GM19238 (cell line): ENCODE results near the gene KCNC1.

Experiments
- DNase-seq: peaks from one replicate; pipeline ENCODE4 v3.0.0; 2011; ENCODE audit warnings: low spot score; ENCODE audit not compliant: insufficient read length

The KCNC1 gene

GRCh38 chr11:17752144-17752543, 17.6 kb downstream of the KCNC1 start:
- no peak for DNase-seq

GRCh38 chr11:17753153-17753552, 18.6 kb downstream of the KCNC1 start:
- no peak for DNase-seq

GRCh38 chr11:17753641-17754040, 19.1 kb downstream of the KCNC1 start:
- DNase-seq: no peak

DNA sequence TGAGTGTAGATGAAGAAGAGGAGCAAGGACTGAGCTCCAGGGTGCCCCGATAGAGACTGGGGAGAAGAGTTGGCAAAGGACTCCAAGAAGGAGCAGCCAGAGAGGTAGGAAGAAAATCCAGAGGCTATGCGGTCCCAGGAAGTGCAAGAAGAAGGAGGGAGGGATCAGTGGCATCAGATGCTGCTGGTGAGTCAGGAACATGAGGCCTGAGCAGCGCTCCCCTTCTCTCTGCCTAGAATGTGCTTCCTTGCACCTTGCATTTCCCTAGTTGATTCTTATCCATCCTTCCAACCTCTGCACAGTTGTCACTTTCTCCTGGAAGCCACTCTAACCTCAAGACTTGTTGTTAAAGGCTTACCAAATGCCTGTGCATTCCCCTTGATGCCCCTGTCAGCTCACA, 21.3 kb downstream of the KCNC1 start:
- DNase-seq: no peak

- DNase-seq: peak; percentile 66
Observed at GRCh38 chr11:17760102-17761029, 25.8 kb downstream of the KCNC1 start.

DNA sequence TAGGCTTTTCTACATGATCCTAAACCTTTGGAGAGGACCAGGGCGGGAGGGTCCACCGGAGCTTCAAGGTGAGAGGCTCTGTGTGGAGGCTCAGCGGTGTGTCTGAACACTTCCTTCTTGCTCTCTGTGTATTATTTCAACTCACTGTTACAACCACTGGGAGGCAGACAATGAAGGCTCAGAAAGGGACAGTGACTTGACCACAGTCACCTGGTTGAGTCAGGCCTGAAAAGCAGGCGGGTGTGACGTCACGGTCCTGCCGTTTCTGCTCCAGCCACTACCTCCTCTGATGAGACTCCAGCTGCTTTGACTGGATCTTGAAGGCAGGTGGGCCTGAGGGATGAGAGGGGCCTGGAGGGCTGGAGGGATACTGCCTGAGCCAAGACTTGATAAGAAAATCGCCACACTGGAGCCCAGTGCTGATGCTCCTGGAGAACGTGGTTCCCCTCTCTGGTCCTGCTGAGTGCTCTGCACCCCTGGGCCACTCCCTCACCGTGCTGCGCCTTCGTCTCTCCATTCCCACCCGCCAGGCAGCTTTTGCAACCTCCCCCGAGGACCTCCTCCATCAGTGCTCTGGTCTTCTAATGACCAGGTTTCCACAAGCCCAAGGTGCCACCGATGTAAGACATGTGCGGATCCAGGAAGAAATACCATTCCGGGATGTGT, 27.9 kb downstream of the KCNC1 start:
- peak; percentile 37 for DNase-seq

DNA sequence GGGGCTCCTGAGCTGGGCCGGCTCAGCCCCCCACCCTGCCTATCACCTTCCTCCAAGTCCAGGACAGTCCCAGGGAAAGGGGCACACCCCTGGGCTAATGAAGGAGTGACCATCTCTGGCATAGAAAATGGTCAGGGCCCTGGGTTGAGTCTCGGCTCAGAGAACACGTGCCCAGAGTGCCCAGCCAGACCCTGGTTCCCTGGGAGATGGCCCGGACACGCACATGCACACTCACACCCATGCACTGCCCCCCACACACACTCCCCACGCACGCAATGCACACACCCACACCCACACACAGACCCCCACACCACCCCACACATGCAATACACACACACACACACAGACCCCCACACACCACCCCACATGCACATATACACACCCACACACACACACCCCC, 28.7 kb downstream of the KCNC1 start:
- DNase-seq: no peak

- DNase-seq: no peak
Observed at GRCh38 chr11:17763703-17764102, 29.1 kb downstream of the KCNC1 start.

DNA sequence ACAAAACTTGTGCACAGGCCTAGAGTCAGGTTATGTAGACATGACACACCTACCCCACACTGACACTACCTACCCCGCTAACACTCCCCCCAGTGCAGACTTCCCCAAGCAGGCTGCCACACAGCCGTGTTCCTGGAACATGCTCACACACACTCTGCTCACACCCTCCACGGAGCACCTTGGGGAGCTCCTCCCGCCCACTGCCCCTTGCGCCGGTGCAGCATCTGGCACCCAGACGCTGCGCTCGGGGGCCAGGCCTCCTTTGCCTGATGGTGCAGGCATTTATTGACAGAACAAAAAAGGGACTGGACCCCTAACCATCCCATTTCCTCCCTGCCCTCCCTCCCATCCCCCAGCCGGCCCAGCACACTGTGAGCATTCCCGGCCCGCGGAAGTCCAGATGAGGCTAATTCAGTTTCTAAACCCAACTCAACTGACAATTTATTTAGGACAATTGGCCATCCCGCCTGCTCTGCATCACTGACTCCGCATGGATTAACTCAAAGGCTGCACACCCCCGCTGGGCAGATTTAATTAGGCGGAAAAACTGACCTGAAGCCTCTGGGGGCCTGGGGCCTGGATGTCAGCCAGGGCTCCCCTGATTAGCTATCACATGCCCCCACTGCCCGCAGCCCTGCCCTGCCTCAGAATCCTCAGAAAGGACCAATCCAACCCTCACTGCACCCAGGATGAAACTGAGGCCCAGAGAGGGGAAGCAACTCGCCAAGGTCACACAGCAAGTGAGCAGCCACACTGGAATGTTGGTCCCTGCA, 30.1 kb downstream of the KCNC1 start:
- no peak for DNase-seq

DNA sequence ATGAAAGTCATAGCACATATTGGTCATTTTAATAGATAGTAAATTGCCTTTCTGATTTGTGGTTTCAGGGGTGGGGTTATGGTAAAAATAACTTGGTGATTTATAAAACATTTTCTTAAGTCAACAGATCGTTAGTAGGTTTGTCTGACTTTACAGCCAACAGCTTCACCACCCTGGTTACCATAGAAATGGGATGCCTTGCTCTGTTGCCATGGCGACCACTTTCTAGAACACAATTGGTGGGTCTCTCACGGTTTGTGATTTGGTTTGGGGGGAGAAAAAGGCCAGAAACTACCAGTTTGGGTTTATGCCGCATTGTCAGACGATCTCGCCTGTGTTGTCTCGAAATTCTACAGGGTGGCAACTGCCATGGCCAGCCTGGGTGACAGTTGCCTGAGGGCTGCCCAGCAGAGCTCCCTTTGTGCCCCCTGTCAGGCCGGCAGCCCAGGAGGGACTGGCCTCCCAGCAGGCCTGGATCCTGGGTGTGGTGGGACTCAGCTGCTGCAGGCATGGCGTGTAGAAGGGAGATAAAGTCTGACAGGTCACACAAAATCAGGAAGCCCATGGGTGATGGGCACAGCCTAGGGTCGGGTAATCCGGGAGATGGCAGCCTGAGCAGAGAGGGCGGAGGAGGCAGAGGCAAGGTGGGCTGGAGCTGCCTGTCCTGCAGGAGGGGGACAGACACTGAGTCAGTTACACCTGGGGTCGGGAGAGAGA, 30.9 kb downstream of the KCNC1 start:
- no peak for DNase-seq

DNA sequence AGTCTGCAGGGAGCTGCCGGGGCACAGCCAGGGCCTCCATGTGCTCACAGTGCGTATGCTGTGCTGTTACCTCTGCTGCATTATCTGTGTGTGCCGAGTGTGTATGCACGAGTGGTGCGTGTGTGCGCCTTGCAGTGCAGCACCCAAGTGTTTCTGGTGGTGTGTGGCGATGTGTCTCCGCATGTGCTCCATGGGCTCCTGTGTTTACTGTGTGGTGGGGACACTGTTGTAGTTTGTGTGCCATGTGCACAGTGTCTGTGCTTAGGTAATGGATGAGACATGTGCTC, 31.4 kb downstream of the KCNC1 start:
- DNase-seq: no peak

DNA sequence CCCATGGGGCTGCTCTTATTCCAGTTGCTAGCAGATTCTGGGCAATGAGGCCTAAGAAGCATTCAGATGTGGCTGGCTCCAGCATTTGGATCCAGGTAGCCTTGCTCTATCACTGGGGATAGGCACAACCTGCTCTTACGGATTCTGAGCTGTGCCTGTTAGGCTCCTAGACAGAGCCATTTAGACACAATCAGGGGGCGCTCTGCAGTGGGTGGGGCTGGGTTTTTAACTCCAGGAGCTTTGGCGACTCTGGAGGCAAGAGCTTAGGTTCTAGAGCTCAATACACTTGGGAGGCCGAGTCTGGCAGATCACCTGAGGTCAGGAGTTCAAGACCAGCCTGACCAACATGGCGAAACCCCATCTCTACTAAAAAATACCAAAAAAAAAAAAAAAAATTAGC, 32.0 kb downstream of the KCNC1 start:
- no peak for DNase-seq

DNA sequence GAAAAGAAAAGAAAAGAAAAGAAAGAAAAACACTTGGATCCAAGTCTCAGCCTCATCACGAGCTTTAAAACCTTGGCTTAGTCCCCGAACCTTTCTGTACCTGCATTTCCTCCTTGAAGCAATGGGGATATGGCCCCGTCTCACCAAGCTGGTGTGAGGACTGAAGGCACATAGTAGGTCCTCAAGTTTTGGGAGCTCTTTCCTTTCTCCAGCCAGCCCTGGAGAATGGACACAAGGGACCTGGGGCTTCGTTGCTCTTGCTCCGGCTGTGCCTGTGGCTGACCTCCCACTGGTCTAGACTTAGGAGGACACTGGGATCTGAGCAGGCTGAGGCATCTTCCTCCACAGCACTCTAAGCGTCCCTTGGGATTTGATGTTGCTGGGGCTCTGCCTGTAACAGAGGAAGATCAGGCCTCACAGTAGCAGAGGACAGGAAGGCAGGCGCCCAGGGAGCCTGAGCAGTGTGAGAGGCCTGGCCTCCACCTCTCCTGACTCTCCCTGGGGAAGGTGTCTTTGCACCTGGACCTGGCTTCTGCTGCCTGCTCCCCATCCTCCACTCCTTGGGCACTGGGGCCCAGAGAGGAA, 32.8 kb downstream of the KCNC1 start:
- DNase-seq: no peak

GRCh38 chr11:17767914-17768313, 33.3 kb downstream of the KCNC1 start:
- DNase-seq: no peak

- no peak for DNase-seq
Observed at GRCh38 chr11:17768547-17768946, 34.0 kb downstream of the KCNC1 start.

DNA sequence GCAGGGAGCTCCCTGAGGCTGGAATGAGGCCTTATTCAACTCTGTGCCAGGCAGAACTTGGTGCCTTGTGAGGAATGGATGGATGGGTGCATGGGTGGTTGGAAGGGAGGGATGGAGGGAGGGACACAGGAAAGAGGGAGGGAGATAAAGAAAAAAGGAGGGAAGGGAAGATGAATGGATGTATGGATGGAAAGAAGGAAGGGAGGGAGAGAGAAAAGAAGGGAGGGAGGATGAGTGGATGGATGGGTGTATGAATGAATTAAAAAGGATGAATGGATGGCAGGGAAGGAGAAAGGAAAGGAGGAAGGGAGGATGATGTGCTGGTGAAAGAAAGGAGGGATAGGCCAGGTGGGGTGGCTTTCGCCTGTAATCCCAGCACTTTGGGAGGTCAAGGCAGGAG, 34.6 kb downstream of the KCNC1 start:
- no peak for DNase-seq

DNA sequence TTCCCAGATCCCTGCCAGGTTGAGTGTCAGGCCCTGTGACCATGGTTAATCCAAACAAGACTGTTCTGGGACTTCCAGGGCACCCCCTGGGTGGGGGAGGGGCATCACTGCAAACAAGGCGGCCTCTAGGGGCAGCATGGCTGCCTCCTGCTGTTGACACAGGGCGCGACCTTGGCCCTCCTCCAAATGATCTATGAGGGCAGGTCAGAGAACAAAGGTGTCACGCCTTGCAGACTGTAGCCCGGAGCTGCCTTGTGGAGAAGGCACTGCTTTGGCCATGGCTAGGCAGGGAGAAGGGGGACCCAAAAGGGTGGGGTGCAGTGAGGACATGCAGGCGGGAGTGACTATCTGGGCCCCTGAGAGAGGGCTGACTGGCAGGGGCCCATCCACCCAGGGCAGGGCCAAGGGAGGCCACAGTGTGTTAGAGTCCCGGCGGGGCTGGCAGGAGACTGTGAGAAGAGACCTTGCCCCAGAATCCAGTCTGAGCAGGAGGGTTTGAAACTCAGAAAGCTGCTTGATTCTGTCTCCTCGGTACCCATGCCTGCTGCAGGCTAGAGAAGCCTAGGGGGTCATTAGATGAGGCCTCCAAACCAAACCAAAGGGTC, 35.6 kb downstream of the KCNC1 start:
- DNase-seq: no peak

DNA sequence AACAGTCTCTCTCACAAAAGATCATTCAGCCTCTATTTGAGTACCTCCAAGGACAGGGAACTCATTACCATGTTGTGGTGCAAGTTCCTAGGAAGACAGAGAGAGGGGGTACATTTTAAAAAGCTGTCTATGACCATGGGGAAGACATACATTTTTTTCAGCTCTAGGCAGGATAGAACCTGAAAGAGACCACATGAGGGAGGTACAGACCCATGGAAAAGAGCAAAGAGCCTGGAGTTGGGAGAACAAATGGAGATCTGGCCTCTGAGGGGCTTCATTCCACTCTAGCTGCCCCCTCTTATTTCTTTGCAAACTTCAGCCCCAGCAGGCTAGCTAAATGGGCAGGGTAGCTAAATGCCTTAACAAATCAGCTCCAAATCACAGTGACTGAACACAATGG, 36.3 kb downstream of the KCNC1 start:
- DNase-seq: no peak

DNA sequence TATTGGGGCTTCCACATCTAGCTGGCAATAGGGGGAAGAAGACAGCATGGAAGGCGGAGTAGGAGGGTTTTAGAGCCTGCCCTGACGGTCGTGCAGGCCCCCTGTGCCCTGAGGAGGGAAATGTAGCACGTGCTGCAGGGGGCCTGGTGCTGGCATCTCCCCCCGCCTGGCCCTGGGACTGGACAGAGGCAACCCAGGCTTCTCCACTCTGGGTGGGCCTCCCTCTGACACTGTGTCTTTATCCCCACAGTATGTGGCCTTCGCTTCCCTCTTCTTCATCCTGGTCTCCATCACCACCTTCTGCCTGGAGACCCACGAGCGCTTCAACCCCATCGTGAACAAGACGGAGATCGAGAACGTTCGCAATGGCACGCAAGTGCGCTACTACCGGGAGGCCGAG, 36.8 kb downstream of the KCNC1 start:
- no peak for DNase-seq

DNA sequence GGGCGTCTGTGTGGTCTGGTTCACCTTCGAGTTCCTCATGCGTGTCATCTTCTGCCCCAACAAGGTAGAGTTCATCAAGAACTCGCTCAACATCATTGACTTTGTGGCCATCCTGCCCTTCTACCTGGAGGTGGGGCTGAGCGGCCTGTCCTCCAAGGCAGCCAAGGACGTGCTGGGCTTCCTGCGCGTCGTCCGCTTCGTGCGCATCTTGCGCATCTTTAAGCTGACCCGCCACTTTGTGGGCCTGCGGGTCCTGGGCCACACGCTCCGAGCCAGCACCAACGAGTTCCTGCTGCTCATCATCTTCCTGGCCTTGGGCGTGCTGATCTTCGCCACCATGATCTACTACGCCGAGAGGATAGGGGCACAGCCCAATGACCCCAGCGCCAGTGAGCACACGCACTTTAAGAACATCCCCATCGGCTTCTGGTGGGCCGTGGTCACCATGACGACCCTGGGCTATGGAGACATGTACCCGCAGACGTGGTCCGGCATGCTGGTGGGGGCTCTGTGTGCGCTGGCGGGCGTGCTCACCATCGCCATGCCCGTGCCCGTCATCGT, 37.3 kb downstream of the KCNC1 start:
- DNase-seq: no peak
